Activated CD4-positive, alpha-beta T cell treated with anti-CD3 and anti-CD28 coated beads, Interleukin-2, Interleukin-4, amounts not matched to agents 100 ng/mL and 50 ng/mL, durations not matched to agents 16 hours and 8 hours (primary cell): ENCODE results near the gene NAGA.
"Not testable (repeated sequence)": the region's sequence is repeated elsewhere in the genome, so short reads cannot be mapped to it uniquely, and the experiment has no call there.

ENCODE experiments used
- DNase-seq: peaks from one replicate; pipeline ENCODE4 v3.0.0-alpha.2; 2020; ENCODE audit warnings: low spot score

NAGA gene

DNA sequence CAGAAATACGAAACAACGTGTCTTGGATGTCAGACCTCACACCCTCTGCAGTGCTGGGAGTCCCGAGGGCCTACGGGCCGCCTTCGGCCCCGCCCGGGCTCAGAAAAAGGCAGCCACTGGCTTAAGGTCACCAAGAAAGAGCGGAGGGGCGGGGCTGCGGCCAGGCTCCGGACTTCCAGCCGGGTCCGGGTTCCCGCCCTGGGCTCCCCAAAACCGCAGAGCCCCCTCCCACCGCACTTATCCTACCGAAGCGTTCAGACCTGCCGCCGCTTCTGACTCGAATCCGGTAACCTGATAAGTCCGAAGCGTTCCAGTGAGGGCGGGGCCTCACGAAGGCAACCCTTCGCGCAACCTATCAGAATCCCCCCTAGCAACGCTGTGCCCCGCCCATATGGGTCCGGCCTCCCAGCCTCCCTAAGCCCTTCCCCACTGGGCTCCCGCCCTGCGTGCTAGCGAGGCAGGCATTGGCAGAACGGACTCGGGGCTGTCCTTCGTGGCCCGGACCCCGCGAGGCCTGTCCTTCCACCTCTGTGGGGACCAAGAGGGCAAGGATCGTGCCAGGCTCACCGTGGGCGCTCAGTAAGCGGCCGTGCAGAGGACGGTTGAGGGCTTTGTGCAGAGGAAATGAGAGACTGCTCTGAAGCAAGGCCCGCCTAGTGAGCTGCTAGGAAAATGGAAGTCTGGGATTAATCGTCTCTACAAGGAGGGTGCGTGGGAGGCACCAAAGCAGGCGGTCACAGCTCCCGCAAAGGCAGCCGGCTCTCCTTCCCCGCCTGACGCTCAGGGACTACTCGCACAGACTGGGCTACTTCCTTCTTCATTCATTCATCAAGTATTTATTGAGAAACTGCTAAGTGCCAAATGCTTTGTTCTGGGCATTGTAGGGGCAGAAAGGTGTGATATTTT, at the start of gene NAGA:
Gene NAGA, minus strand, starts transcription at position 296 of the 906 bp plus-strand sequence. CDS start 515 bp downstream, outside the sequence.
- peak; percentile 97 for DNase-seq

DNA sequence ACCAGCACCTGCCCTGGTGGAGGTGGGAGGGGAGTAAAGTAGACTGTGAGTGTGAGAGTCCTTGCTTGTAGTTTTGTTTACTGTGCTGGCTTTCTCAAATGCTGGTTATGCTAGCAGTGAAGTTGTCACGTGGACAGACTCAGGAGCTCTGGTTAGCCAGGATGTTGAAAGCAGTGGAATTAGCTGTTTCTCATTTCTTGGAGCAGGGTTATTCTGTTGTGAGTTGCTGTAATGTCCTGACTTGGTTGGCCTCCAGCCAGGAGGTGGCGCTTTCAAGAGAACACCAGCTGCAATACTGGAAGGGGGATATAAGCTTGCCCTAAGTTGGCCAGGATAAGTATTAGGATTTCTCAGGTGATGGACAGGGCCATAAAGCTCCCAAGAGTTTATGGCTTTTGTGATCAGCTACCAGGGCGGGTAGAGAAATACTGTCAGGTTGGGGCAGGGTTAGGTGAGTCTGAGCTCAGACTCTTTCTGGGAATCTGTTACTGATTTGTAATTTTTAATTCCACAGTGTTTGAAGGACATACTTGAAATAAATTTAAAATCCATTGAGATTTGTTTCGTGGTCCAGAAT, 46.3 kb upstream of the NAGA start:
- DNase-seq: no peak

DNA sequence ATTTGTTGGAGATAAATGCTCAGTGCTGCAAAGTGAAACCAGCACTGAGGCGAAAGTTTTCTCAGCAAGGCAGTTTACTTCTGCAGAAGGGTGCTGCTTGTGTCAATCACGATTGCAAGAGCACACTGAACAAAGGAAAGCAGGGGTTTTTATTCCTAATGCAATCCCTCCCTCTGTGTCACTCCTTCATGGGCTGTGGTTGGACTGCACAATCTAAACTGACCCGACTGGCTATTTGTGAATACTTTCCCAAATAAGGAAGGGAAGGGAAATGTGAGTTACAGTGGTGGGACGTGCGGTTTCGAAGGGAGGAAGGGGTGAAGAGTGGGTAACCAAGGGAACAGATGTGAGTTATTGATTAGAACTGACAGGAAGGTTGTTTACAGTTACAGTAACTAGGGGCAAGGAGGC, 44.8 kb upstream of the NAGA start:
- not testable (repeated sequence) for DNase-seq

DNA sequence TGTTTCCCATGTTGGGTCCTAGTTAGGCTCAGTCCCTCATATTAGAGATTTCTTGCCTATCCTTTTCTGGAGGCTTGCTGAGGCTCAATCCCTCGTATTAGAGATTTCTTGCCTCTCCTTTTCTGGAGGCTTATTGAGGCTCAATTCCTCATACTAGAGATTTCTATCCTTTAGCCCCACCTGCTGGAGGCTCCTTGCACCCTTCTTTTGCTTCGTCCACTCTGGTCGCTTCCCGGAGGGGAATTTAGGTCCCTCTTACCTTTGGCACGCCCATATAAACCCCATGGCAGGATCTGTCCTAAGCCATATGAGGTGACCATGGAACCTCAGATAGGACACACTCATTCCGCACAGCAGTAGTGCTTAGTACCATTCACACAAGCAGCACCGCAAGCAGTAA, 44.1 kb upstream of the NAGA start:
- no peak for DNase-seq

DNA sequence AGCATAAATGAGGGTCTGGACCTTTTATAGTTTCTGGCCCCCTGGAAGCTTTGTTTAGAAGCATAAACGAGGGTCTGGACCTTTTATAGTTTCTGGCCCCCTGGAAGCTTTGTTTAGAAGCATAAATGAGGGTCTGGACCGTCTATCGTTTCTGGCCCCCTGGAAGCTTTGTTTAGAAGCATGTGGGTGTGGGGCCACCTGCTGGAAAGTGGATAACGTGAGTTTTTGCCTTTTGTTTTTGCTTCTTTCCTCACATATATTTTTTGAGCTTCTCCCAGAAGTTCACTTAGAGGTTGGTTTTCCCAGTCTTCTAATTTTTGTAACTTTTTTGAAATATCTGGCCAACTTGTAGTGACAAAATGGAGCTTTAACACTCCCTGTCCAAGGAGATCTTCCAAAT, 42.2 kb upstream of the NAGA start:
- not testable (repeated sequence) for DNase-seq

DNA sequence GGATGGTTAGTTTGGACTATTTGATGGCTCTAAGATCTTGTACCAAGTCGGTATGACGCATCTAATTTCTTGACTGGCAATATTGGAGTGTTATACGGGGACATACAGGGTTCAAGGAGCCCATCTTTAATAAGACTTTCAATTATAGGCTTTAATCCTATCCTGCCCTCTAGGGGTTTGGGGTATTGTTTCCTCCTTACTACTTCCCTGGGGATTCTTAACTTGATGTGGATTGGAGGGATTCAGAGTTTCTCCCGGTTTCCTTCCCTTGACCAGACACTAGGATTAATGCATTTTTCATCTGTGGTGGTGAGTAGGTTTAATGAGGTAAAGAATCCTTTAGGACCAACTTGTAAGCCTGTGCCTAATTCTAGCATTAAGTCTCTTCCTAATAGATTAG, 41.2 kb upstream of the NAGA start:
- no peak for DNase-seq

DNA sequence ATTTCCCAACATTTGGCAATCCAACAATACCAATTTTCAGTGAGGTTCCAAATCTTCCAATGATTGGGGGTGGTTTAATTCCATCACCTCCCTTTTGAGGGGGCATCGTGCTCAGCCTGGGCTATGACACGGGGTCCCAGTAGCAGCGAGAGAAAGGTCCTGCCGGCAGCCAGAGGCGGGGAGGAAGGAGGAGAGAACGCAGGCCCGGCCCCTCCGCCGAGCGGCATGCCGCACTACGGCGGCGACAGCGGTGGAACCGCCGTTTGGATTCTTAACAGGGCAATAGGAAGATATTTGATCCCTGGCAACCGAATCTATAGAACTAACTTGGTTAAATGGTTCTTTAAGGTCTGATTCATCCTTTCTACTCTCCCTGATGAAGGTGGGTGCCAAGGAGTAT, 38.2 kb upstream of the NAGA start:
- no peak for DNase-seq

DNA sequence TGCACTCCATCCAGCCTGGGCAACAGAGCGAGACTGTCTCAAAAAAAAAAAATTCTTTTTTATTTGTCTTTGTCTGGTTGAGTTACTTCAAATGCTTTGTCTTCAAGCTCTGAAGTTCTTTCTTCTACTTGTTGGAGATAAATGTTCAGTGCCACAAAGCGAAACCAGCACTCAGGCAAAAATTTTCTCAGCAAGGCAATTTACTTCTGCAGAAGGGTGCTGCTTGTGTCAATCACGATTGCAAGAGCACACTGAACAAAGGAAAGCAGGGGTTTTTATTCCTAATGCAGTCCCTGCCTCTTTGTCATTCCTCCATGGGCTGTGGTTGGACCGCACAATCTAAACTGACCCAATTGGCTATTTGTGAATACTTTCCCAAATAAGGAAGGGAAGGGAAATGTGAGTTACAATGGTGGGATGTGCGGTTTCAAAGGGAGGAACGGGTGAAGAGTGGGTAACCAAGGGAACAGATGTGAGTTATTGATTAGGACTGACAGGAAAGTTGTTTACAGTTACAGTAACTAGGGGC, 33.8 kb upstream of the NAGA start:
- not testable (repeated sequence) for DNase-seq

DNA sequence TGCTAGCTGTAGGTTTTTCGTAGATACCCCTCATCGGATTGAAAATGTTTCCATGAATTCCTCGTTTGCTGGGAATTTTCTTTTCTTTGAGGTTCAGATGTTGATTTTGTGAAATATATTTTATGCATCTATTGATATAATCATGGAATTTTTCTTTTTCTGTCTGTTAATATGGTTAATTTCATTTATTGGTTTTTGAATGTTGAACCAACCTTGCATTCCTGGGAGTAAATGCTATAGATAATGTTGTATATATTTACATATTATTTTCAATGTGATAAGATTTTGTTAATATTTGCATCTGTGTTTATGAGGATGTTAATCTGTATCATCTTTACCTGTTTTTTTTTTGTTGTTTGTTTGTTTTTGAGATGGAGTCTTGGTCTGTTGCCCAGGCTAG, 30.6 kb upstream of the NAGA start:
- no peak for DNase-seq

DNA sequence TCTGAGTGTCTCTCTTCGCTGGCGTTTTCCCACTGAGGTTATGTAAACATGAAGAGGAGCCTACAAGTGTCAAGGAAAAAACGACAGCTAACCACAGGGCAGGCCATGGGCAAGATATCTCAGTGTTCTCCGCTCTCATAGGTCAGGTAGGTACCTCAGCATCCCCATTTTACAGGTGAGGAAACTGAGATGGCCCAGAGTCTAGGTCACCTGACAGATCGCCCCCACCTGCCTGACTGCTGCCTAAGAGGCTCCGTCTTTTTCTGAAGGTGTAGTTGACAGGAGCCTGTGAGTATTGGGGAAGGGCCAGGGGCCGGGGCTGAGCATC, 20.8 kb upstream of the NAGA start:
- DNase-seq: no peak

DNA sequence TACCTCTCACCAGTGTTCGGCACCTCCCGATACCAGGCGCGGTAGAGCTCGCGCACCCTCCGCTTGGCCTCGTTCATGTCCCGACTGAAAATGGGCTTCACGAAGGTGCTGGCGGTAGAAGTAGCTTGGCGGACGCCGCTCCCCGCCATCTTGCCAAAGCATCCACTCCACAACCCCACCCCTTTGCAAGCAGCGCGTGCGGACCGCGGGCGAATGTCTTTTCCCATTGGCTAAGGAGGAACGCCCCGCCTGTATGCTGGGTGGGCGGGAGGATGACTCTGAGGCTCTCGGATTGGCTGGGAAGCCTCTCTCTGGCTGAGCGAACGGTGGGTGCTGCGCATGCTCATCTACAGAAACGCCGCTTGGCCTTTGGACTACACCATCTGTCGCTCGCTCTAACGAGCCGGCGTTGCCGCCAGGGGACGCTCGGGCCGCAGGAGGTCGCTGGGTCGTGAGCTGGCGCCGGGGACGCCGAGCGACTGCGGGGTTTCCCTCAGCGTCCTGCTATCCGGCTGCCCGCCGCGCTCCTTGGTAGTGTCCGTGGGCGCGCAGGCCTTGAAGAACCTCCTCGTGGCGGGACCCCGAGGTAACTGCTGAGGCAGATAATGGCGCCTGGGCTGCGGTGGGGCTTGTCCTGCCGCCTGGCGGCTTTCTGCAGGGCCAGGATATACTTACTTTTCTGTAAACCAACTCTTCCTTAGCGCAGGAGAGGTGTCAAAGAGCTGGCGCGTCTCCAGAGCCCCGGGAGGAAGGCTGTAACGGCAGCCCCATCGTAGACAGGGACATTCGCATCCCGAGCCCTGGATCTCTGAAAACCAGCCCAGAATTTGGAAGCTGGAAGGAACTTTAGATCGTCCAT, 20.2 kb upstream of the NAGA start, which contains the start of gene NDUFA6:
Gene NDUFA6, minus strand, starts transcription at position 177 of the 859 bp plus-strand sequence. Its CDS starts 28 bp downstream, at position 149.
- DNase-seq: peak; percentile 100

DNA sequence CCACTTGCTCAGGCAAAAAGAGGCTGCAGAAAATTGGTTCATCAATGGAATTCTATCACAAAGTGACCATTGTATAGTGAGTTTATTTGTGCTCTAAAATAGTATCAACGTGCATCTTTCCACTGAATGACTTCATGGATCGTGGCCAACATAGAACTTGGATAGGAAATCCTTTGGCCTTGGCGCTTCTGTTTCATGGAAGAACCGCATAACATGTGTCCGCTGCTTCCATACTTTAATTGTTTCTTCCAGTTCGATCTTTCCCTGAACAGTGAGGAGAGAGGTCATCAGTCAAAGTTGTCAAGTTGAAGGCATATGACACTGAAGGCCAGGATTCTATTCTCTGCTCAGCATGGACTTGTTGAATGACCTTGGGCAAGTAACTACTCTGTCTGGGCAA, 15.4 kb upstream of the NAGA start:
- no peak for DNase-seq

DNA sequence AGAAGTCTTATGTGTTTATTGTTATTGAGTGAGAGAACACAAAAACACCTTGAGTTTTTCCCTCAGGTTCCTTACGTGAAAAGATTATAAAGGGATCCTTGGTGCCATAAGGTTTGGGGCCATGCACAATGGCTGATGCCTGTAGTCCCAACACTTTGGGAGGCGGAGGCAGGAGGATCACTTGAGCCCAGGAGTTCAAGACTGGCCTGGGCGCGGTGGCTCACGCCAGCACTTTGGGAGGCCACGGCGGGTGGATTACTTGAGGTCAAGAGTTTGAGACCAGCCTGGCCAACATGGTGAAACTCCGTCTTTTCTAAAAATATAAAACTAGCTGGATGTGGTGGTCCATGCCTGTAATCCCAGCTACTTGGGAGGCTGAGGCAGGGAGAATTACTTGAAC, 14.3 kb upstream of the NAGA start:
- no peak for DNase-seq

DNA sequence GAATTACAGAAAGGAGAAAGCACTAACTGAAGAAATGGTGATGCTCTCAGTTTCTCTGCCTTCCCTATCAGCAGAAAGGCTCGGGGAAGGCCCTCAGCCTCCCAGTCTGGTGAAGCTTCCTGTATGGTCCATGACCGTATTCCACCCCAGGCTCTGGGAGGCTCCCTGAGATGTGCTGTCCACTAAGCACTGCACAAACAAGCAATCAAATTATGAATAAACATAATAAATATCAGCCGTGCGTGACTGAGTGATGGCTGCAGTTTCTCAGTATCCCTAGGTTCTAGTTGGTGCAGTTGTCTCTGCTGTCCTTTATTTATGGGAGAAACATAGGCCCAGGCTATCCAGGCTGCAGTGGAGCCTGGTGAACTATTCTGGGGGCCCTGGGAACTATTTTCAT, 12.5 kb upstream of the NAGA start:
- no peak for DNase-seq

DNA sequence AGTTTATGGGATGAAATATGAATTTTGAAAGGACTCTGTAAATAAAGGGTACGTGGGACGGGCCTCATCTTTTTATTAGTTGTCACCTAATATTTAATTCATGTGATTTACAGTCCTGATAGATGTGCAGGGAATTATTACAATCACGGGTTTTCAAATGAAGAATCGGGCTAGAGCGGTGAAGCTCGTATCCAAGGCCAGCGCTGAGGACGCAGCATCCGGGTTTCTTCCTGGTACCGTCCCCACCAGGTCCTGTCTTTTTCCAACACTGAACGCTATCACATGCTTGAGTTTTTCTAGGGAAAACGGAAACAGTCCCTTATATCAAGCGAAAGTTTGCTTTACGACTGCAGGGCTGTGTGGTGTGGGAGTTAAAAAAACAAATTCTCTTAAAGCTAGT, 9.7 kb upstream of the NAGA start:
- DNase-seq: no peak

DNA sequence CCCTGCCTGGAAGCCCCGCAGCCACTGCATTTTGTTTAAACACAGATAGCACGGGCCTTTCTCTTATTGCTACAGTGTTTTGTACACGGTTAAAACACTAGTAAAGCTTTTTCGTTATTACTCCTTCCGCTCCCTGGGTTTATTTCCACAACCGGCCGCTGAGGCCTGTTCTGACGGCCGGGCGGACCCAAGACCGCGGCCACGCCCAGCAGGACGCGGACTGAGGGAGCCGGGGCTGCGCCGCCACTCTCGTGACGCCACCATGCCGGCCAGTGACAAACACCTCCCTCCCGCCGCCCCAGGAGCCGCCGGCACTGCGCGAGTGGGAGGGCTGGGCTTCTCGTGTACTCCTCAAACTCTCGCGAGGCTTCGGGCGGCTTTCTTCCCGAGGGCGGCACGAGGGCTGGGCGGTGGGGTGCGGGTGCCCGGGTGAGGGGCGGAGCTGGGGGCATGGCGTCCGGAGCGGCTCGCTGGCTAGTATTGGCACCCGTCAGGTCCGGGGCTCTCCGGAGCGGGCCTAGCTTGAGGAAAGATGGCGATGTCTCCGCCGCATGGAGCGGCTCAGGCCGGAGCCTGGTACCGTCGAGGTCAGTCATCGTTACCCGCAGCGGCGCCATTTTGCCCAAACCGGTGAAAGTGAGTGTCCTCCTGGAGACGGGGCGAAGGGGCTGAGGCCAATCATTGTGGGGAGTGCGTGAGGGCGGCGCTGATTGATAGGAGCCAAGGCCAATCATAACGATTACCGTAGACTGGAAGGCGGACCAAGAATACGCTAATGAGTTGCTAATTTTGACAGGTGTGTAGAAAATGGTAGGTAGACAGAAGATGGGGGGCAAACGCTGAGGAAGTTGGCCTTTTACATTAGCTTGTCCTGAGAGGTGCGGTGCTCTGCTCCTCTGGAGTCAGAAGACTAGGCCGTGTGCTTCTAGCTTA, 9.0 kb upstream of the NAGA start, which contains the start of gene SMDT1:
Gene SMDT1, plus strand, starts transcription at position 382 of the 933 bp plus-strand sequence. Its CDS starts 69 bp downstream, at position 451.
- DNase-seq: peak; percentile 98

DNA sequence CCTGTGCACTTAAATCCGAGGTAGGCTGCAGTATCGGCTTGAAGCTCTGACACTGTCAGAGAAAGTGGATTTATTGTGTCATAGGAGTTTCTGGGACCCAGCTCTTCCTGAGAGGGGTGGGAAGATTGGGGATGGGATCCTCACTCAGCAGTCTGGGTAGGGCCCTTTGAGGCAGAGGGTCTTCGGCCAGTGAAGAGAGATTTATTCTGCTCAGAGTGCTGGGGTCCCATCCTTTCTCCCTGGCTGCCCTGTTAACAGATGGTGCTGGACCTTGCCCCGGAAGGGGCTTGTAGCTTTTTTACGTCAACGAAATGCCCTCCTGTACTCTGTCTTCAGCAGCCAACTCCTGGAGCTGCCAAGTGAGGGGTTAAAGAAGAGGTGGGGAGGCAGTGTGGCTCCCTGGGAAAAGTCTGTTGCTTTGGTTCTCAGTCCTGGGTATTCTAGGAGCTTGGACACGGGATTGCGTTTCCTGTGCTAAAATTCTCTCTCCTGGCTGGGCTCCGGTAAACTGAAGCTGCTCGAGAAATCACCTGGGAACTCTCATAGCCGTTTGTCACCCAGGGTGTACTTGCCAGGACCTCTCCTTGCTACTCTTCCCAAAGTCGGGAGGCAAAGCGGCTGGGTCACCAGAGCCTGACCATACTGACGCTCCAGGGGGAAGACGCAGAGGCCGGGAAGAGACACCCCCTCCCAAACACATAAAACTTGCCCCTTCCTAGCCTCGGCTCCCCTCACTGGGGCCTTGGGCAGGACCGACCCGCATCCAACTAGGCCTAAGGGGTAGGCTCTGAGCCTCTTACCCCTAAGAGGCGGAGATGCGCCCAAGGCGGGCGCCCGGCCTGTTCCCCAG, 8.1 kb upstream of the NAGA start:
- DNase-seq: no peak

DNA sequence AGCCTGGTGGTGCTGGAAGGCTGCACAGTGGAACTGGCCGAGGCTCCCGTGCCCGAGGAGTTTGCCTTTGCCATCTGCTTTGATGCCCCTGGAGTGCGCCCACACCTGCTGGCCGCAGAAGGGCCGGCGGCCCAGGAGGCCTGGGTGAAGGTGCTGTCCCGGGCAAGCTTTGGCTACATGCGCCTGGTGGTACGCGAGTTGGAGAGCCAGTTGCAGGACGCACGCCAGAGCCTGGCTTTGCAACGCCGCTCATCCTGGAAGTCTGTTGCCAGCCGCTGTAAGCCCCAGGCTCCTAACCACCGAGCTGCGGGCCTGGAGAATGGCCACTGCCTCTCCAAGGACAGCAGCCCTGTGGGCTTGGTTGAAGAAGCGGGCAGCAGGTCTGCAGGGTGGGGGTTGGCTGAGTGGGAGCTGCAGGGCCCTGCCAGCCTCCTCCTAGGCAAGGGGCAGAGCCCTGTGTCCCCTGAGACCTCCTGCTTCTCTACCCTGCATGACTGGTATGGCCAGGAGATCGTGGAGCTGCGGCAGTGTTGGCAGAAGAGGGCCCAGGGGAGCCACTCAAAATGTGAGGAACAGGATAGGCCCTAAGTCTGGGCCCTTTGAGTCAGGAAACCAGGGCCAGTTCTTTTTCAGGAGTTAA, 7.0 kb upstream of the NAGA start:
- DNase-seq: no peak

DNA sequence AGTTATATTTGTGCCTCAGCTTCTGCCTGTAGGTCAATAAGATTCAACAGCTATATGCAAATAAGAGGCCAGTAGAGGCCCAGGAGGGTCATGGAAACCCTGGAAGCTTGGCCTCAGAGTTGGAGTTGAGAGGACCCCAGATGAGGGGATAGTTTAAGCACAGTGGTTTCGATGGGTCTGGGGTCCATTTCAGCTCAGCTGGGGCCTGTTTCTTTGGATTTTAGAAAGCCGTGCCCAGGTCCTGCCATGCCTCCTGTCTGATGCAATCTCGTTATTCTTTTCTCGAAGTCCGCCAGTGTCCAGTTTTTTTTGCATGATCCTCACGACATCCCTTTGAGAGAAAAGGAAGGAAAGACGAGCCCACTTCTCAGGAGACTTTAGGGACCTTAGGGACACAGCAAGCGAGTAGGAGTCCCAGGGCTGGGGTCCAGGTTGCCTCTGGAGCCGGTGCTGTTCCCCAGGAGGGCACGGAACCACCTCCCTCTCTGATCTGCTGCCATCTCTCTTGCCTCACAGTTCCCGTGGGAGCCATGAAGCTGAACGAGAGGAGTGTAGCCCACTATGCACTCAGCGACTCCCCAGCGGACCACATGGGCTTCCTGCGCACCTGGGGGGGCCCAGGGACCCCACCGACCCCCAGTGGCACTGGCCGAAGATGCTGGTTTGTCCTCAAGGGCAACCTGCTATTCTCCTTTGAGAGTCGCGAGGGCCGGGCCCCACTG, 6.3 kb upstream of the NAGA start:
- no peak for DNase-seq
